HL-60/S4 (cell line): ENCODE data around the gene TFDP2.
"Not testable (repeated sequence)": the region's sequence is repeated elsewhere in the genome, so short reads cannot be mapped to it uniquely, and the experiment has no call there.

ENCODE experiments used
- in situ Hi-C: fragments of 300-500 bp; cut with MboI; formaldehyde crosslinking; loops from 2 replicates; pipeline ENCODE4 v1.14.3; 2022; ENCODE audit warnings: low sequenced_read_pairs

TFDP2 gene

DNA sequence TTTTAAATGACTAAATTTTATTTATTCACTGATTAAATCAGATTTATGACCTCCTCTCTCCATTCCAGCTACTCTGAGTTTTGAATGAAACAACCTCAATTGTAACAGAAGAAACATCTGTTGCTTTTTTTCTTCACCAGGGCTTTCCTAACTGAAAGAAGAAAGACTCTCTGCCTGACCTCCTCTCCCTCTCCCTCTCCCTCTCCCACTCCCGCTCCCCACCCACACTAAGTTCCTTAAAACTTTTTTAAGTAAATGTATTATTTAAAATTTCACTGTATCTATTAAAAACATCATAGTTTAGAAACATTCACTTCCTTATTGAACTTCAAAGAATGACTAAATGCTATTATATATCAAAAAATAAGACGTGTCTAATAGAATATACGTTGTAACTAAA lies 122.0 kb downstream of the TFDP2 start:
- in situ Hi-C loops = no loop called here

DNA sequence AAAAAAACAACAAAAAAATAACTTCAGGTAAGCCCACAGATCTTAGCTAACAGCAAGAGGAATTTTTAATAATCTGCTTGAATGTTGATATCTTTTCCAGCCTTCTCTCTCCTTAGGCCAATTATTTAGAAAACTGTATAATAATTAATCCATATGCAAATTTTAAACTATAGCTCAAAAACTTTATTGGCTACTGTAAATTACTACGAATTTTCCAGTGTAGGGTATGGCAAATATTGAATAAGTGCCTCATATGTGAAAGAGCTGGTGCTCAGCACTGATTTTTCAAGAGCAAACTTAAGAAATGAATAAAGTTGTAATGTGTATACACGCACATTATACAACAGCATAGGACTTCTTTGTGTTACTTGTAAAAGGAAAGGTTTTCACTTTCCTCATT lies 123.0 kb downstream of the TFDP2 start:
- in situ Hi-C loops = no loop called here

GRCh38 chr3:142022381-142022780 lies 127.0 kb downstream of the TFDP2 start:
- in situ Hi-C loops = no loop called here

DNA sequence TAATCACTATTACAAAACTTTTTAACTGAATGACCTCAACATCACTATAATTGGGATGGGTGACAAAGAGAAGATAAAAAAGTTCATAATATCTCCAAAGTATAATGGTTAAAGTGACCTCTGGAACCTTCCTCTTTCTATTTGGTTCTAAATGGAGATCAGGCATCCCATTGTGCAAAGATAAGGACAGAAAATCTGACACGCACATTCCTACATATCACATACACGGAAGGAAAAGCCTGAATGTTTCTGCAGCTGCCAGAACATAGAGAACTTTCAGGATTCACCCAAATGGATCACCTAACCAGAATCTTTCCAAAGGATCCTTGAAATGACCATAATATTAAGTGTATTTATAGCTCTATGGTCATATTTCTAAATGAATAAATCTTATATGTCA lies 128.2 kb downstream of the TFDP2 start:
- in situ Hi-C loops = no loop called here

DNA sequence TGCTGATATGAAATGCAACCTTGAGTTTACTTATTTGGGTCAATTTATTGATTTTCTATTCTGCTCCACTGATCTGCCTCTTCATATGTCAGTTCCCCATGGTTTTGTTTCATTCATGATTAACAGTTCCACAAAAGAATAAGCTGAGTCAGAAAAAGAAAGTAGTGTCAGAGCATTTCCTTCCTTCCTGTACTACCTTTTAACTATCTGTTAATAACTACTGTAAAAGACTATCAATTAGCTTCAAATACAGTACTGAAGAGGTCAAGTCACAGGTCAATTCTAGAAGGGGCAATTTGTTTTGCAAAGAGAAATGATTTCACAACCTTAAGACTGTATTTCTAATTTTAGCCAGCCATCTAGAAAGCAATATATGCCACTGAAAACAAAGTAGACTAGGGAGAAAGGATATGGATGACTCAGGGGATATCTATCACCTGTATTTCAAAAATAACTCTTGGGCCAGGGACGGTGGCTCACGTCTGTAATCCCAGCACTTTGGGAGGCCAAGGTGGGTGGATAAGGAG lies 129.5 kb downstream of the TFDP2 start:
- in situ Hi-C loops = no loop called here

- in situ Hi-C loops = no loop called here
These were observed 135.4 kb downstream of the TFDP2 start for GRCh38 chr3:142013993-142014392.

DNA sequence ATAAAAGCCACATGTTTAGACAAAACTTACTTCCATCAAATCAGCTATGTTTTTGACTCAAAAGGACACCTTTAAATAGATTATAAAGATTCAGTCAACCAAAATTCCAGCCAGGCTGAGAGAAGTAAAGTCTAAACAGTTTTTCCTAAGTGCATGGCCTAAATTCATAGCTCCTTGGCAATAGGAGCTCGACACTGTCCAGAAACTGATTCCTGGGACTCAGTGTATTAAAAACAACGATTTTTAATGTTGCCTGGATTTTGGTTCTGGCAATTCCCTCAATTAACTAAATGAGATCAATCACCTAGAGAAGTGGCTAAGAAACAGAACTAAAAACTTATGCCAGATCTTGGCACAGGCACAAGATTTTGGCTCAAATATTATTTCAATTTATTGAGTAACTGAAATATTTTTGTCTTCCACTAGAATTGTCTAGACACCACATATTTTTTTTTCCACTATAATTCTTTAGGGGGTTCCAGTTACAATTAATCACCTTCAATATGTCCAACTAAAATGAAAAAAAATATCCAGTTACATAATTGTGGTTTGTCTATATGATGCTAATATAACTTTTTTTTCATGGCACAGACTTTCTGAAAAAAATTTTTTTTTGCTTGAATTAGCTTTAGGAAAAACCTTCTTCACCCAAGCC lies 135.9 kb downstream of the TFDP2 start:
- in situ Hi-C loops = no loop called here

DNA sequence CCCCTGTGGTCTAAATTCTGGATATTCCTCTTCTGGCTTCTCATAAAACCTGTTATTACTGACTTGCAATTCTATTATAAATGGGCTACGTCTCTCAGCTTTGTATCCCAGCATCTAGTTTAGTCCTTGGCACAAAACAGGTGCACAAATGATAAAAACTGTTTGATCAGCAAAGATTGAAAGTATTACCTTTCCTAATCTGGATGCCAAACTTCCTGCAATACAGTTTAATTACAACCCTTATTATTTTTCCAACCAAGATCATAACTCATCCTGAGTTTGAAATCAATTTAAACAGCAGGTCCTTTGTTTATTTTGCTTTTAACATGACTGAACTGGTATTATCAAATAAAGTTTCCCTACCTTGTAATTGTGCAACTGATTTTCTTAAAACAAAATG lies 140.3 kb downstream of the TFDP2 start:
- in situ Hi-C loops = no loop called here

DNA sequence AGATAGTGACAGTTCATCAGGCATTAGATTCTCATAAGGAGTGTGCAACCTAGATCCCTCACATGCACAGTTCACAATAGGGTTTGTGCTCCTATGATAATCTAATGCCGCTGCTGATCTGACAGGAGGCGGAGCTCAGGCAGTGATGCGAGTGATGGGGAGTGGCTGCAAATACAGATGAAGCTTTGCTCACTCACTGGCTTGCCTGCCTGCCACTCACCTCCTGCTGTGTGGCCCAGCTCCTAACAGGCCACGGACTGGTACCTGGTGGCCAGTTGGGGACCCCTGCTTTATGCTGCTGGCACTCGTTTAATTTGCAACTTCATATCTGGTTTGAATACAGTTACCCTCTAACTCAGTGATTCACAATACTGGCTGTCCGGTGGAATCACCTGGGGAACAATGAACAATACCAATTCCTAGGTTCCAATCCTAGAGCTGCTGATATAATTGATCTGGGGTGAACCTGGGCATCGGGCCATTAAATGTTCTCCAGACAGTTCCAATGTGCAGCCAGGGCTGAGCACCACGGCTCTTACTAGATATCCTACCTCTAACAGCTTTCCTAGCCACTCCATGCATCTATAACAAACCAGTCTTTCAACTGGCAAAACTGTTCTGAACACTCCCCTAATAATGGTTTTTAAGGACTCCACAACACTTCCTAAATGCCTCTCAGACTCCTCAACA lies 141.5 kb downstream of the TFDP2 start:
- in situ Hi-C loops = no loop called here

- in situ Hi-C loops = not testable (repeated sequence)
These were observed 144.4 kb downstream of the TFDP2 start for GRCh38 chr3:142004957-142005356.

- in situ Hi-C loops = no loop called here
These were observed 145.3 kb downstream of the TFDP2 start for GRCh38 chr3:142004025-142004424.

DNA sequence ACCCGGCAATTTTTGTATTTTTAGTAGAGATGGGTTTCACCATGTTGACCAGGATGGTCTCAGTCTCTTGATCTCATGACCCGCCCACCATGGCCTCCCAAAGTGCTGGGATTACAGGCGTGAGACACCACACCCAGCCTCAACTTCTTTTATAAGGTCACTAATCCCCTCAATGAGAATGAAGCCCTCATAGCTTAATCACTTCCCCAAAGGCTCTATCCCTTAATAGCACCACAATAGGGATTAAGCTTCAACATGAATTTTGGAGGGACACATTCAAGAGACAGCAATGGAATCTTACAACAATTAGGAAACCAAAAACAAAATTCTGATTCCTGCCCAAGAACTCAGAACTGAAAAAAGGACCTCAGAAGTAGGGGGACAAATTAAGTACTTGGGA lies 146.1 kb downstream of the TFDP2 start:
- in situ Hi-C loops = no loop called here

- in situ Hi-C loops = no loop called here
These were observed 148.9 kb downstream of the TFDP2 start for GRCh38 chr3:142000325-142000870.

DNA sequence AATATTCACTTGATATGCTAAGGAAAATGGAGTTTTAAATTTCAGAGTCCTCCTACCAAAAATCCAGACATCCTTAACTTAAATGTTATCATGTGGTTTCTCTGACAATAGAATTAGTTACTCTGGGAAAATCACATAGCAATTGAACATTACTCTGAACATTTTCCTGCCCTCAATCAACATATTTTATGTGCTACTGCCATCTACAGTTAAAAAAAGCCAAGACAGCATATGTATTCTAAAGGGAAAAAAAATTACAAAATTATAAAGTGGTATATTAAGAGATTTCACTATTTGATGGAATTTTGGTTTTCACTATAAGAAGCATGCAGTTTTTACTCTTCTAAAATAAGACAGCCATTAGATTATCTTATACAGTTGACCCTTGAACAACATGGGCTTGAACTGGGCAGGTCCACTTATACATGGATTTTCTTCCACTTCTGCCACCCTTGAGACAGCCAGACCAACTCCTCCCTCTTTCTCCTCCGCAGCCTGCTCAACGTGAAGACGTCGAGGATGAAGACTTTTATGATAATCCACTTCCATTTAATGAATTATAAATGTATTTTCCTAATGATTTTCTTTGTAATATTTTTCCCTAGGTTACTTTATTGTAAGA lies 150.6 kb downstream of the TFDP2 start:
- in situ Hi-C loops = no loop called here

GRCh38 chr3:141996437-141996836 lies 152.9 kb downstream of the TFDP2 start:
- in situ Hi-C loops = no loop called here

DNA sequence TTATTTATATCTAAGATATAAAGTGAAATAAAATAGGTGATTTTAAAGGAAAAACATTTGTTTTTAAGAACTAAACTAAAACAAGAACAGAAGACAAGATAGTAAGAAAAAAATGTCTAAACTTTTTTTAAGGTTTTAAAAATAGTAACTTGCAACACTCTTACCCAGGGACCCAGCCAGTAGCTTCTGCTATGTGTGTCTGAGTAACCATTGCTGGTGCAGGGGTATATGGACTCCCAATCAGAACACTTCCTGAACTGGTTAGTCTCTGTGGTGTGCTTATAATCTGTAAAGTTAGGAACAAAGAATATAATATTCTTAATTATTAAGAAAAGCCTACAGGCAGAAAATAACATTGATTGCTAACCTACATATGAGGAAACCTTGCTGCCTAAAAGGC lies 154.5 kb downstream of the TFDP2 start:
- in situ Hi-C loops = no loop called here

DNA sequence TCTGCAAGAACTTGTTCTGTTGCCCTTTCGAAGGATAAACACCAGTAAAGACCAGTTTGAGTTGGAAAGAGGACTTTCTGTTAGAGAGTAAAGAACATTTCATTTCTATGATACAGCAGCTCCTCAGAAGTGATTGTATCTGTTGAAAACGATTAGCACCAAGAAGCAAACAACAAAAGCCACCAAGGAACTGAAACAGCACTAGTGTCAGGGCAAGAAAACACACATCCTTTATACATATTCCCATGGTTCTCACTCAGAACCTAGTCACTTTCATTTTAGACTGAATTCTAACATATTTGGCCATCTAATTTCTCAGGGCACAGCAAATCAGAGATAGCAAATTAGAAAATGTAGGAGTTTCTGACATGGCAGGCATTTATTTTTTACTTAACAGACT lies 156.8 kb downstream of the TFDP2 start:
- in situ Hi-C loops = no loop called here

DNA sequence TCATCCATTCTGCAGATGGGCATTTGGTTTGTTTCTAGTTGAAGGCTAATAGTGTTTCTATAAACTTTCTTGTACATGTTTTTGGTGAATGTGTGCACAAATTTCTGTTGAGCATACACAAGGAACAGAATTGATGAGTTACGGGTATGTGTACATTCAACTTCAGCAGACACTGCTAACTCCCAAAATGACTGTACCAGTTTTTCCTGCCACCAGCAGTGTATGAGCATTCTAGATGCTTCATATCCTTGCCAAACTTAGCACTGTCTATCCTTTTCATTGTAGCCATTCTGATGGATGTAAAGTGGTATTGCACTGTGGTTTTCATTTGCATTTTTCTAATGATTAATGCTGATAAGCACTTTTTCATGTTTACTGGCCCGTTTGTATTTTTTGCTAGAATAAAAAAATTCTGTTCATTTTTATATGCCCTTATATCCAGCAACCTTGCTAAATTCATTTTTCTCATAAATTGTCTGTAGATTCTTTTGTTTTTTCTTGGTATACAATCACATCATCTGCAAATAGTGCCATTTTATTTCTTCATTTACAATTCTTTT lies 162.7 kb downstream of the TFDP2 start:
- in situ Hi-C loops = no loop called here

GRCh38 chr3:141981084-141981483 lies 168.3 kb downstream of the TFDP2 start:
- in situ Hi-C loops = no loop called here

DNA sequence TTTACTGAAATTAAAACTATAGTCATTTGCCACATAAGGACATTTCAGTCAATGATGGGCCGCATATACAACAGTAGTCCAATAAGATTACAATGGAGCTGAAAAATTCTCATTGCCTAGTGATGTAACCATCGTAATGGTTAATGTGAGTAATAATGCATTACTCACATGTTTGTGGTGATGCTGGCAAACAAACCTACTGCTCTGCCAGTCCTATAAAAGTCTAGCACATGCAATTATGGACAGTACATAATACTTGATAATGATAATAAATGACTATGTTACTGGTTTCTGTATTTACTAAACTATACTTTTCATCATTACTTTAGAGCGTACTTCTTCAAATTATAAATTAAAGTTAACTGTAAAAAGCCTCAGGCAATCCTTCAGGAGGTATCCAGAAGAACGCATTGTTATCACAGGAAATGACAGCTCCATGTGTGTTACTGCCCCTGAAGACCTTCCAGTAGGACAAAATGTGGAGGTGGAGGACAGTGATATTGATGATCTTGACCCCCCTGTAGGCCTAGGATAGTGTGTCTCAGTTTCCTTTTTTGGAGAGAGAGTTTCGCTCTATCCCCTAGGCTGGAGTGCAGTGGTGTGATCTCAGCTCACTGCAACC lies 170.2 kb downstream of the TFDP2 start:
- in situ Hi-C loops = no loop called here

GRCh38 chr3:141974777-141975176 lies 174.6 kb downstream of the TFDP2 start:
- in situ Hi-C loops = not testable (repeated sequence)
